Measurements from ENCODE around the gene SUMO4.

DNA sequence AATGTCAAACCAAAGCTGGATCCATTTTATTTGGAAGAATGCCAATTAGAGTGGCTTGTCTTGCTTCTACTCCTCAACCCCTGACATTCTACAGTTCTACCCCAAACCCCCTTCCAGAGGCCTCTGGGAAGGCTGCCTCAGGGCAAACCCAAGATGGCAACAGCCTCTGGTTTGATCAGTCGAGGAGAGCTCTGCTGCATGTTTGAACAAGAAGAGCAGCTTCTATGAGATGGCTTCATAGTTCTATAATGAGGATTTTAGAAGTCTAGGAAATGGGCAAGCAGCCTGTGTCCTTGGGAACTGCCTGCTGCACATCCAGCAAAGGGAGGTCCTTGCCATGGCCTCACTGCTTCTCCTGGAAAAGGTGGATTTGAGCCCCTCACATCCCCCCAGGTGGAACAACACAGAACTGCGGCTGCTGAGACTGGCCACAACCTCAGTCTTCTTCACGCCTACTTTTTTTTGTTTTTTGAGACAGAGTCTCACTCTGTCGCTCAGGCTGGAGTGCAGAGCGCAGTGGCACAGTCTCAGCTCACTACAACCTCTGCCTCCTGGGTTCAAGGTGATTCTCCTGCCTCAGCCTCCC, 46.8 kb downstream of the SUMO4 start:
- TF ChIP-seq ZNF677 (tag by site-specific recombination; IDR thresholded peaks at IDR 0.05) (no peak), ZNF184 (tag by site-specific recombination; IDR thresholded peaks at IDR 0.05) (no peak), ZNF76 (tag by site-specific recombination; IDR thresholded peaks at IDR 0.05; ENCODE audit: borderline replicate concordance, low read depth) (no peak), BCL11B (tag by site-specific recombination; IDR thresholded peaks at IDR 0.05; ENCODE audit: low read depth) (no peak)
- TF ChIP-seq, protein P1, sequence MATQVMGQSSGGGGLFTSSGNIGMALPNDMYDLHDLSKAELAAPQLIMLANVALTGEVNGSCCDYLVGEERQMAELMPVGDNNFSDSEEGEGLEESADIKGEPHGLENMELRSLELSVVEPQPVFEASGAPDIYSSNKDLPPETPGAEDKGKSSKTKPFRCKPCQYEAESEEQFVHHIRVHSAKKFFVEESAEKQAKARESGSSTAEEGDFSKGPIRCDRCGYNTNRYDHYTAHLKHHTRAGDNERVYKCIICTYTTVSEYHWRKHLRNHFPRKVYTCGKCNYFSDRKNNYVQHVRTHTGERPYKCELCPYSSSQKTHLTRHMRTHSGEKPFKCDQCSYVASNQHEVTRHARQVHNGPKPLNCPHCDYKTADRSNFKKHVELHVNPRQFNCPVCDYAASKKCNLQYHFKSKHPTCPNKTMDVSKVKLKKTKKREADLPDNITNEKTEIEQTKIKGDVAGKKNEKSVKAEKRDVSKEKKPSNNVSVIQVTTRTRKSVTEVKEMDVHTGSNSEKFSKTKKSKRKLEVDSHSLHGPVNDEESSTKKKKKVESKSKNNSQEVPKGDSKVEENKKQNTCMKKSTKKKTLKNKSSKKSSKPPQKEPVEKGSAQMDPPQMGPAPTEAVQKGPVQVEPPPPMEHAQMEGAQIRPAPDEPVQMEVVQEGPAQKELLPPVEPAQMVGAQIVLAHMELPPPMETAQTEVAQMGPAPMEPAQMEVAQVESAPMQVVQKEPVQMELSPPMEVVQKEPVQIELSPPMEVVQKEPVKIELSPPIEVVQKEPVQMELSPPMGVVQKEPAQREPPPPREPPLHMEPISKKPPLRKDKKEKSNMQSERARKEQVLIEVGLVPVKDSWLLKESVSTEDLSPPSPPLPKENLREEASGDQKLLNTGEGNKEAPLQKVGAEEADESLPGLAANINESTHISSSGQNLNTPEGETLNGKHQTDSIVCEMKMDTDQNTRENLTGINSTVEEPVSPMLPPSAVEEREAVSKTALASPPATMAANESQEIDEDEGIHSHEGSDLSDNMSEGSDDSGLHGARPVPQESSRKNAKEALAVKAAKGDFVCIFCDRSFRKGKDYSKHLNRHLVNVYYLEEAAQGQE (tag by site-specific recombination; IDR thresholded peaks at IDR 0.05): no peak
- TF ChIP-seq, protein P2, sequence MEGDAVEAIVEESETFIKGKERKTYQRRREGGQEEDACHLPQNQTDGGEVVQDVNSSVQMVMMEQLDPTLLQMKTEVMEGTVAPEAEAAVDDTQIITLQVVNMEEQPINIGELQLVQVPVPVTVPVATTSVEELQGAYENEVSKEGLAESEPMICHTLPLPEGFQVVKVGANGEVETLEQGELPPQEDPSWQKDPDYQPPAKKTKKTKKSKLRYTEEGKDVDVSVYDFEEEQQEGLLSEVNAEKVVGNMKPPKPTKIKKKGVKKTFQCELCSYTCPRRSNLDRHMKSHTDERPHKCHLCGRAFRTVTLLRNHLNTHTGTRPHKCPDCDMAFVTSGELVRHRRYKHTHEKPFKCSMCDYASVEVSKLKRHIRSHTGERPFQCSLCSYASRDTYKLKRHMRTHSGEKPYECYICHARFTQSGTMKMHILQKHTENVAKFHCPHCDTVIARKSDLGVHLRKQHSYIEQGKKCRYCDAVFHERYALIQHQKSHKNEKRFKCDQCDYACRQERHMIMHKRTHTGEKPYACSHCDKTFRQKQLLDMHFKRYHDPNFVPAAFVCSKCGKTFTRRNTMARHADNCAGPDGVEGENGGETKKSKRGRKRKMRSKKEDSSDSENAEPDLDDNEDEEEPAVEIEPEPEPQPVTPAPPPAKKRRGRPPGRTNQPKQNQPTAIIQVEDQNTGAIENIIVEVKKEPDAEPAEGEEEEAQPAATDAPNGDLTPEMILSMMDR (tag by site-specific recombination; IDR thresholded peaks at IDR 0.05): no peak
- TF ChIP-seq, protein P3, sequence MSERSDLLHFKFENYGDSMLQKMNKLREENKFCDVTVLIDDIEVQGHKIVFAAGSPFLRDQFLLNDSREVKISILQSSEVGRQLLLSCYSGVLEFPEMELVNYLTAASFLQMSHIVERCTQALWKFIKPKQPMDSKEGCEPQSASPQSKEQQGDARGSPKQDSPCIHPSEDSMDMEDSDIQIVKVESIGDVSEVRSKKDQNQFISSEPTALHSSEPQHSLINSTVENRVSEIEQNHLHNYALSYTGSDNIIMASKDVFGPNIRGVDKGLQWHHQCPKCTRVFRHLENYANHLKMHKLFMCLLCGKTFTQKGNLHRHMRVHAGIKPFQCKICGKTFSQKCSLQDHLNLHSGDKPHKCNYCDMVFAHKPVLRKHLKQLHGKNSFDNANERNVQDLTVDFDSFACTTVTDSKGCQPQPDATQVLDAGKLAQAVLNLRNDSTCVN (tag by site-specific recombination; optimal IDR thresholded peaks at IDR 0.05): no peak
- TF ChIP-seq, protein P4, sequence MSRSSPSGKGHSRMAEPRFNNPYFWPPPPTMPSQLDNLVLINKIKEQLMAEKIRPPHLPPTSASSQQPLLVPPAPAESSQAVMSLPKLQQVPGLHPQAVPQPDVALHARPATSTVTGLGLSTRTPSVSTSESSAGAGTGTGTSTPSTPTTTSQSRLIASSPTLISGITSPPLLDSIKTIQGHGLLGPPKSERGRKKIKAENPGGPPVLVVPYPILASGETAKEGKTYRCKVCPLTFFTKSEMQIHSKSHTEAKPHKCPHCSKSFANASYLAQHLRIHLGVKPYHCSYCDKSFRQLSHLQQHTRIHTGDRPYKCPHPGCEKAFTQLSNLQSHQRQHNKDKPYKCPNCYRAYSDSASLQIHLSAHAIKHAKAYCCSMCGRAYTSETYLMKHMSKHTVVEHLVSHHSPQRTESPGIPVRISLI (tag by site-specific recombination; IDR thresholded peaks at IDR 0.05): no peak
